Measurements from ENCODE around the gene LRRC7.

The LRRC7 gene

DNA sequence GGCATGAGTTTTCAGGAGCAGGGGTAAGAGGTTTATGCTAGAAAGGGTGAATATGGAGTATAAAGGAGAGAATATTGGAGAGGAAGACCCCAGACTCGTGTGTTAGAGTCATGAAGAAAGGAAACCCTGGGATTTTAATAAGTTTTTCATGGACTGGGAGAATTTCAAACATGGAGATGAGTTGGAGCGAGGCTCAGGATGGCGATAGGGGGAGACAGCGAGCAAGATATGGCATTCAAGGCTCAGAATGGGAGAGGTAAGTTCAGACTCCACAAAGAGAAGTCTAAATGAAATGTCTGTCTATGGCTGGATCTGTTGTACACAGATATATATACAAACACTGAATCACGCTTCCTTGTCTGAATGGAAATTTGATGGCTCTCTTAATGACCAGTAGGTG is 545.1 kb downstream of the LRRC7 start:
- DNase-seq: no peak

DNA sequence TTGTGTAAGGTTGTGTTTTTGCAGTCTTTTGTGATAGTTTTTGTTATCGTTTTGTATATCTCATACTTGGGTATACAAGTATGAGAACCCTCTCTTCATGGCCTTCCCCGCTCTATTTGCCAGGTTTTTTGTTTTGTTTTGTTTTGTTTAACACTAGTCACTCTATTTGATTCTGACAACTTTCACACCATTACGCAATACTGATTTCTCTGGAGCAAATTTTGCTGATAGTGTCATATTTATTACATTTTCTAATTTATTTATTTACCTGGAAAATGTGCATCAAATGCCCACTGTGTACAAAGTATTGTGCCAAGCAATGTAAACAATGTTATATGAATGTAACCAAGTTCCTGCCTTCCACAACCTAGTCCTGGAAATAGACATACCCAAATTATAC is 547.6 kb downstream of the LRRC7 start:
- DNase-seq: no peak

DNA sequence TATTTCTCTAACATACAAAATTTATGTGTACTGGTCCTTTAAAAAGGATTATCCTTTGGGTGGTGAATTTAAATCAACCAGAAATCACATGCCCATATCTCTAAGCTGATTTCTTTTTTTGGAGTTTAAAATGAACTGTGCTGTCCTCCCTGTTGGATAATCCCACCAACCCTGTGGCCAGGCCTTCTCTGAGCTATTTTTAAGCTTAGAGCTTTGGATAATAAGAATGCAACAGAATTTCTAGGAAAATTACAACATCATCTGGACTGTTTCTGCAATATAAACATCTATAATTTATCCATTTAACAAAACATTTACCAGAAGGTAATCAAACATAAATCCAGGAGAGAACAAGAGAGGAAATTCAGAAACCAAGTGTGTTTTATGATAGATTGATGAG is 549.3 kb downstream of the LRRC7 start:
- no peak for DNase-seq

DNA sequence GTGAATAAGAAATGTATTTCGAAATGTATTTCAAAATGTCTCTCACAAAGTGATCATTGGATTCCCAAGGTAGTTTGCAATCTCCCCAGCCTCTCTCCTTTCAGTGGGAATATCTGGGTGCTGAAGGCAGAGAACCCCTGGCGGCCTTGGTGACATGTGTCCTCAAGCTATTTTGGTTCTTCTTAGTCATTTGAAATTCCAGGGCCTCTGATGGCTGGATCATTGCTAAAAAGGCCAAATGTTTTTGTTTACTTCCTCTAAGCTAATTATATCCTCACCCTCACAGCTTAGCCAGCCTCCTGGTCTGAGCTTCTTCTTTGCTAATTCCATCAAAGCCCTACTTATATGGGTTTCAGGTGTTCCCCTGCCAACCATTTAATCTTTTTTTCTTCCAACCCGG is 566.4 kb downstream of the LRRC7 start:
- DNase-seq: no peak

DNA sequence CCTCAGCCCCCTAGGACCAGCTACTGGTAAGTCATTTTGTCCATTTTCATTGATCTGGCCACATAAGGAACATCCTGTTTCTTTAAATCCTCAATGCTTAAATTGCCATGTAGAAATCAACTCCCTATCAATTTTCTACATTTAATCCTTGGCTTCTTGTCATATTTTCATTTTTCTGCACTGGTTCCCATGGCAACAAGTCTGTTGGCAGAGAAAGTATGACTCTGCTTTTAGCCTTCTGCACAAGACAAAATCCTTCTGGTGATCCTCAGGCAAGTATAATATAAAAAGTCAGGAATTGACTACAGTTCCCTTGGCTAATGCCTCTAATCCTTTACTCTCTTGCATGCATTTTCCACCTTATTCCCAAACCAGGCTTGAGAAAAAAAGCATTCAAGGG is 572.6 kb downstream of the LRRC7 start:
- DNase-seq: no peak

DNA sequence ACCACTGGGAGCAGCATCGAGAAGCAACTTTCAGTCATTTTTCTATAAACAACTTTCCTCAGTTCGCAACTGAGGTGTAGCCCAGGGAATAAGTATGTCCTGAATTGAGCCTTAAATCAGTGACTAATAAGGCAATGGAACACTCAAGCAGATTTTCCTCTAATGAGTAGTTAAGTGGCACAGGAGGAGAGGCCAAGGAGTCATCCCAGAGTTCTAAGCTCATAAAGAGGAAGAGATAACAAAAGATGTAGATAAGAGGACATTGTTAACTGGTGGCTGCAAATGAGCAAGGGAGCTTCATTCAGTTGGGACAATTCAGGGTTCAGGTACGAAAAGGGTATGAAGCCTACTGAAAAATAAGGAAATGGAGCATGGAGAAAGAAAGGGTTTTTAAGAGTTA is 573.2 kb downstream of the LRRC7 start:
- DNase-seq: no peak

DNA sequence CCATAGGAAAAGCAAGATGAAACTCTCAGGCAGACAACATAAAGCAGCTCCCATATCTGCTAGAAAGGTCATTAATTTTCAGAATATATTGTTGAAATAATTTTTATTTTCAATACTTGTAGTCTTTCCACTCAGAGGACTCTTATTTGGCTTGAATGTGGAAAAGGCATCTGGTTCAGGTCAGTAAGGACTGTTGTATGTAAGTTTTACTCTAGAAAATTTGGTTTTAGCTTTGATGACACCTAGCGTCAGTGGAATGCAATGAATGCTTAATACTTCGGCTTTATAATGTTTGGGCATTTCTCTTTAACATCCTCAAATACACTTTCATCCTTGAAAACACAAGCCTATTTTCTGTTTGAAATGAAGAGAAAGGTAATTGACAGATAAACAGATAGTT is 574.4 kb downstream of the LRRC7 start:
- no peak for DNase-seq

DNA sequence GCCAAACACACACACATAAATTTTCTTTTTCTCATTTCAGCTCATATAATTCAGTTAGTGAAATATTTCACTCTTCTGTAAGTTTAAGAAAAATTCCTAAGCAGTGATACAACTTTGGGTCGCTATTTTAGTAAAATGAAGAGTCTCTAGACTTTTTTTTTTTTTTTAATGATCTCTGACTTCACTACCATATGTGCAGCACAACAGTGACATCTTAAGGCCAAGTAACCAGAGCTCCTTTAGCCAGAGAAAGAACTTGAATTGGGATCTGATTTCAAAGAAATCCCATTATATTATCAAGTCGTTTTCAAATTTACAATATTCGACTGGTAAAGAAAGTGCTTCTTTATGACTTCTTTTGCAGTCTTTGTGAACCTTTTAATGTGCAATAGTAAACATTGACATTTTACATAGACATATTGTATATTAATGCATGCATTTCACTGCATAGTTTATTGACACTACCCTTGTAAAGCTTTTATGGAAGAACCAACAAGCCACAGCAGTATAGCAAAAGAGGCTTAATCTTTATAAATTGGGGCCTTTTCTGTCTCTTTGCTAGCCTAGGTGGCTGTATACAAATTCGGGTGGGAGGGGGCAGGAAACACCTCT is 575.4 kb downstream of the LRRC7 start:
- DNase-seq: no peak

DNA sequence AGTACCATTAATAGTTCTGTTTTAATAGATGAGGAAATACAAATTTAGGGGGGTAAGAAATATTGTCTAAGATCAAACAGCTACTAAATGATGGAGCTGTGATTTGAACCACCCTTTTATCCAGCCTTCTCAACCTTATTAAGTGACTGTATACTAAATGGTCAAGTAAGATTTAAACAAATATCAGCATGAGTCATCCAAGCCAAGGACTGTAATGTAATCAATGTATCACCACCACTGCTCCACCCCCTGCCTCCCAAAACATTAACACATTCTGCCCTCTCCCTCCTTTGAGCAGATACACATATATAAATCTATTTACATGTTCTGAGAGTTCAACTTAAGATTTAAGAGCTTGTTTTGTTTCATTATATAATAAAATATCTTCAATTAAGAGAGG is 578.8 kb downstream of the LRRC7 start:
- DNase-seq: no peak

DNA sequence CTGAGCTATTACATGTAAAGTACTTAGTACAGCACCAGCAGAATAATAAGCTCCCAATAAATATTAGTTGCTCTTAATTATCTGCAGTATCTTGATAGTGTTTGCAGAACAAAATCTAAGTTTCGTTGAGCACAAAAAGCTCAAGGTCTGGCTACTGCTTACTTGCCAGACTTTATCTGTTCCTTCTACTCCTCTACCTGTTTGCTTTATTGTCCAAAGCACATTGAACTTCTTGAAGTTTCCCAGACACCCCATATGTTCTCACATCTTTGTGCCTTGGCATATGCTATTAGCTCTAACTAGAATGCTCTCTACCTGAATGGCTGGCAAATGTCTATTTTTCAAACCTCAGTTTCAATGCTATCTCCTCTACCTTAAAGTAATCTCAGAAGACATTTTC is 582.7 kb downstream of the LRRC7 start:
- no peak for DNase-seq

DNA sequence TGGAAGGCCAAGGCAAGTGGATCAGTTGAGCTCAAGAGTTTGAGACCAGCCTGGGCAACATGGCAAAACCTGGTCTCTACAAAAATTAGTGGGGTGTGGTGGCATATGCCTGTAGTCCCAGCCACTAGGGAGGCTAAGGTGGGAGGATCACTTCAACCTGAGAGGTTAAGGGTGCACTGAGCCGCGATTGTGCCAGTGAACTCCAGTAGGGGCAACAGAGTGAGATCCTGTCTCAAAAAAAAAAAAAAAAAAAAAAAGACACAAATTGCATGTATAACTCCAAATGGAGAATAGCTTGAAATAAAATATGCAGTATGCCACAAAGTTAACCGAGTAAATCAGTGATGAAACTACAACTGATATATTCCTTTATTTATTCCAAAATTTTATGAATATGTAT is 586.0 kb downstream of the LRRC7 start:
- DNase-seq: no peak

DNA sequence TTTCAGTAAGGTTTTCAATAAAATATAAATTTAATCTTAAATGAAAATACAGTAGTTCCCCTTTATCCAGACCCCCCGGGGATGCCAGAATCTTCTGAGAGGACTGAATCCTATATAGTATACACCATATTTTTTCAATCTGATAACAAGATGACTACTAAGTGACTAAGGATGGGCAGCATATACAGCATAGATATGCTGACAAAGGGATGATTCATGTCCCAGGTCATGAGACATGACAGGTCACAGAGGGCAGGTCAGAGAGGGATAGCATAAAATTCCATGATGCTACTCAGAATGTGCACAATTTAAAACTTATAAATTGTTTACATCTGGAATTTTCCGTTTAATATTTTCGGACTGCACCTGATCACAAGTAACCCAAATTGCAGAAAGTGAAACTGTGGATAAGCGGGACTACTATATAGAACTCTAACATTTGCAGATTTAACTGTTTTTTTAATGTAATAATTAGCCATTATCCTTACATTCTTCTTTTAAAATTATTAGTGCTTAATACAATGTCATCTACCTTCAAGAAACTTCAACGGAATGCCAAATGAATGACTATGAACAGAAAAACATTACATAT is 588.9 kb downstream of the LRRC7 start:
- no peak for DNase-seq

DNA sequence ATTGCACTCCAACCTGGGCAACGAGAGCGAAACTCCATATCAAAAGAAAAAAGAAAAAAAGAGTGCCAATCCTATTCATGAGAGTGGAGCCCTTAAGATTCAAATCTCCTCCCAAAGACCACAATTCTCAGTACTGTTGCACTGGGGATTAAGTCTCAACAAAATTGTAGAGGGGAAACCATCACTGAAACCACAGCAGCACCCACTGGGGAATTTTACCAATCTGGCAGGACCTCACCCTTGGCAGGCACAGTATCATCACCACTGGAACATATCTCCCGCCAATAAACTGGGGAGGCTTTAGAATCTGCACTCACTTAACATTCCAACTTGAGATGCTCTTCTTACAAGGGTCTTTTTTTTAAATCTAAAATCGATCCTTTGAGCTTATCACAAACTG is 596.6 kb downstream of the LRRC7 start:
- no peak for DNase-seq

DNA sequence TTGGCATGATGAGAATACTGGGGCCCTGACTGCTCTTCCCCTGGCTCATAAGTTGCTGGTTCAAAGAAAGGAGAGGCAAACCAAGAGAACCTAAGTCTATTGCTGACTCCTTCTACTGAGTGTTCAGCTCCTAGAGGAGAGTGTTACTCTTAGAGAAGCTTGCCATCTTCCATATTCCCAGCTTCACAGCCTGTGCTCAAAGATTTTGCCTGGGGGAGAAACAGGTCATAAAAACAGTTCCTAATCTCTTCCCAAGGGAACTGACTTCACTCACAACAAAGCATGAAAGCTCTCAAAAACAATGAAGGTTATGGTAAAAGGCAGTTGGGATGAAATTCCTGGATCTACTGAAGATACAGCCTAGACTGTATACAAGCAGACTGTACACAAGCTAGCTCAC is 600.6 kb downstream of the LRRC7 start:
- no peak for DNase-seq

DNA sequence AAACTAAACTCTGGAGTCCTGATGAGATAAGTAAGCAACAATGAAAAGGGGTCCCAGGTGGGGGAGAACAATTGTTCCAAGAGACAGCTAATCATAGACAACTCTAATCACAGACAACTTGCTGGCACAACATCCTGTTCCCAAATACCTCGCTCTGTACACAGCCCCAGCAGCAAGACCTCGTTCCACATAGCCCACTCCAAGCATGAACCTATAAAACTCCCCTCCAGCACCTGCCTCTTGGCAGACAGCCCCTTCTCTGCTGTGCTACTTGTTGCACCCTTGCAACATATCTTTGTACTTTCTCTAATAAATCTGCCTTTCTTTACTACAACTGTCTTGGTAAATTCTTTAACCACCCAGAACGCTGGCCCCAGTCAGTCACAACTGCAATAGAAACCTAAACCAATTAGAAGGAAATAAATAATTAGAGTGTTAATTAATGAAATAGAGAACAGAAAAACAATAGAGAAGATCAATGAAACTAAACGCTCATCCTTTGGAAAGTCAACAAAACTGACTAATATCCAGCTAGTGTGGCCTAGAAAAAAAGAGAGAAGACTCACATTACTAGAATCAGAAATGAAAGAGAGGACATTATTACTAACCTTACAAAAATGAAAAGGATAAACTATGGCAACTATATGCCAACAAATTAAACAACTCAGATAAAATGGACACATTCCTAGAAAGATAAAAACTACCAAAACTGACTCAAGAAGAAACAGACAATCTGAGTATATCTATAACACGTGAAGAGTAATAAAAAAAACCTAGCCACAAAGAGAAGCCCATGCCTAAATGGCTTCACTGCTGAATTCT is 601.5 kb downstream of the LRRC7 start:
- no peak for DNase-seq

DNA sequence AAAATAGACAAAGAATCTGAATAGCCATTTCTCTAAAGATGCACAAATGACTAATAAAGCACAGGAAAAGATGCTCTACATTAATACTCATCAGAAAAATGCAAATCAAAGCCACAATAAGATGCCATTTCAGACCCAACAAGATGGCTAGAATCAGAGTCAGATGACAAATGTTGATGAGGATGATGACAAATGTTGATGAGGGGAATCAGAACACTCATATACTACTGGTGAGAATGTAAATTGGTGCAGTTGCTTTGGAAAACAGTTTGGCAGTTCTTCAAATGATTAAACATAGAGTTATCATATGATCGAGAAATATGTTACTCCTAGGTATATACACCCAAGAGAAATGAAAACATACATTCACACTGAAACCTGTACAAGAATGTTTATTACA is 603.8 kb downstream of the LRRC7 start:
- DNase-seq: no peak
